GM06990 (cell line): ENCODE results near the gene NTMT1.
"Not testable (repeated sequence)": the region's sequence is repeated elsewhere in the genome, so short reads cannot be mapped to it uniquely, and the experiment has no call there.

Source experiments
- DNase-seq: peaks from one replicate; pipeline ENCODE4 v3.0.0-alpha.2; 2011; ENCODE audit not compliant: insufficient read length; ENCODE audit errors: extremely low read depth
- H3K27me3 ChIP-seq: replicated peaks from 2 replicates; pipeline ENCODE4 v1.6.0; 2011; ENCODE audit warnings: low read length; ENCODE audit not compliant: control insufficient read depth, insufficient read depth
- H3K36me3 ChIP-seq: 2 replicates; pipeline ENCODE4 v1.5.1; 2011; ENCODE audit warnings: low read length; ENCODE audit not compliant: control insufficient read depth, insufficient read depth
- H3K4me3 ChIP-seq: replicated peaks from 2 replicates; pipeline ENCODE4 v1.5.1; 2011; ENCODE audit warnings: low read depth, mild to moderate bottlenecking, control low read depth, low read length
- TF ChIP-seq, protein P1 (sequence below): IDR thresholded peaks from 2 replicates; pipeline ENCODE4 v1.5.1; 2011; ENCODE audit warnings: low read length, control low read depth, mild to moderate bottlenecking, inconsistent platforms; ENCODE audit not compliant: insufficient read depth, poor library complexity, severe bottlenecking

The NTMT1 gene

DNA sequence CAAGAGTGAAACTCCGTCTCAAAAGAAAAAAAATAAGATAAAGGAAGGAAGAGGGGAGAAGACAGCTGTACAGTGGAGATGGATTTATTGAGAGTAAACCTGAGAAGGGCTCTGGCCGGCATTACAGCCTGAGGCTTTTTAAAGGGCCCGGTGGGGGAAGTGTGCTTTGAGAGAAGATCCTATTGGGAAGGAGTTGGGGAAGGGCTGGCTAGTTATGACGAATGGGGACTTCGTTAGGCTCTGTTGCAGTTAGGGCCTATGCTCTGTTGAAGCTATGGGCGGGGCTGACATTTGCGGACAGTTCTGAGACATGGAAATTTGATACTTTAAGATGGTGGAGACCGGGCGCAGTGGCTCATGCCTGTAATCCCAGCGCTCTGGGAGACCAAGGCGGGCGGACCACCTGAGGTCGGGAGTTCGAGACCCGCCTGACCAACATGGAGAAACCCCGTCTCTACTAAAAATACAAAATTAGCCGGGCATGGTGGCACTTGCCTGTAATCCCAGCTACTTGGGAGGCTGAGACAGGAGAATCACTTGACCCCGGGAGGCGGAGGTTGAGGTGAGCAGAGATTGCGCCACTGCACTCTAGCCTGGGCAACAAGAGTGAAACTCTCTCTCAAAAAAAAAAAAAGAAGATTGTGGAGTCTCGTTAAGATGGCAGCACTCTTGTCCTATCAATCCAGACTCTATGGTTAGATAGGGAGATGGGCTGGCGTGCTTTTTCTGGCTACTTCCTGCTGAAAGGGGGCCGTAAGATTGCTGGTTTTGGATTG, 38.3 kb upstream of the NTMT1 start:
- TF ChIP-seq, protein P1, sequence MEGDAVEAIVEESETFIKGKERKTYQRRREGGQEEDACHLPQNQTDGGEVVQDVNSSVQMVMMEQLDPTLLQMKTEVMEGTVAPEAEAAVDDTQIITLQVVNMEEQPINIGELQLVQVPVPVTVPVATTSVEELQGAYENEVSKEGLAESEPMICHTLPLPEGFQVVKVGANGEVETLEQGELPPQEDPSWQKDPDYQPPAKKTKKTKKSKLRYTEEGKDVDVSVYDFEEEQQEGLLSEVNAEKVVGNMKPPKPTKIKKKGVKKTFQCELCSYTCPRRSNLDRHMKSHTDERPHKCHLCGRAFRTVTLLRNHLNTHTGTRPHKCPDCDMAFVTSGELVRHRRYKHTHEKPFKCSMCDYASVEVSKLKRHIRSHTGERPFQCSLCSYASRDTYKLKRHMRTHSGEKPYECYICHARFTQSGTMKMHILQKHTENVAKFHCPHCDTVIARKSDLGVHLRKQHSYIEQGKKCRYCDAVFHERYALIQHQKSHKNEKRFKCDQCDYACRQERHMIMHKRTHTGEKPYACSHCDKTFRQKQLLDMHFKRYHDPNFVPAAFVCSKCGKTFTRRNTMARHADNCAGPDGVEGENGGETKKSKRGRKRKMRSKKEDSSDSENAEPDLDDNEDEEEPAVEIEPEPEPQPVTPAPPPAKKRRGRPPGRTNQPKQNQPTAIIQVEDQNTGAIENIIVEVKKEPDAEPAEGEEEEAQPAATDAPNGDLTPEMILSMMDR: no peak
- no peak overlapping the region for H3K4me3 ChIP-seq
- DNase-seq: no peak

DNA sequence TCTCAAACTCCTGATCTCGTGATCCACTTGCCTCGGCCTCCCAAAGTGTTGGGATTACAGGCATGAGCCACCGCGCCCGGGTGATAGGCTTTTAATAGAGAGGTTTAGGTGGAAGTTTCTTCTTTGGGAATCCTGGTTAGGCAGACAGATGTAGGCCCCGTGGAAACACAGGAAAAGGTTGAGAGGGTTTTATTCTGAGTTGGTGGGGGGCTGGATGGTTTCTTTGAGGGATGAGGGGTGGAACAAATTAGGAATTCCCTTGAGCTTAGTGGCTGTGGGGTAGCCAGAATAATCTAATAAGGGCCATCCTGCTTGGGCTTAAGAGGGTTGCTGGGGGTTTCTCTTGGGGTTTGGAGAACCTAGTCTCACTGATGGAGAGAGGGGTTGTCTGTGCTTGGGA, 35.5 kb upstream of the NTMT1 start:
- TF ChIP-seq, protein P1: no peak
- Histone ChIP-seq H3K4me3 (no peak overlapping the region), H3K36me3 (no peaks in the 10 kb centered on the region), H3K27me3 (no peaks in the 10 kb centered on the region)
- DNase-seq: no peak

More for the DNA sequence above, 38.3 kb upstream of the NTMT1 start:
- Histone ChIP-seq H3K36me3 (no peaks in the 10 kb centered on the region), H3K27me3 (no peaks in the 10 kb centered on the region)

DNA sequence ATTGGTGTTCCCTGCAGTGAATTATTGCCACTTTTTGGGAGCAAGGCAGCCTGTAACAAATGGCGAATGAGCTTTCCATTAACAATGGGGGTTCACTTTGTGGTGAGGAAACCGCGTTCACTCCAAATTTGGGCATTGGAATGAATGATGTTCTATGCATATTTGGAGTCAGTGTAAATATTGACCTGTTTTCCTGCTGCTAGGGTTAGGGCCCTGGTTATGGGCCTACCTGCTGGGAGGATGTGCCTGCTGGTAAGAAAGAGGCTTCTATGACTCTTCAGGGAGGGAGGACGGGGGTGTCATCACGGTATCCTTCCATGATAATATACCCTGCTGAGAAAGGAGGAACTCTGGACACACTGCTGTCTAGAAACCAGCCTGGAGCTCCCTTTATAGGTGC, 34.0 kb upstream of the NTMT1 start:
- Histone ChIP-seq H3K27me3 (no peaks in the 10 kb centered on the region), H3K4me3 (no peak overlapping the region), H3K36me3 (no peaks in the 10 kb centered on the region)
- TF ChIP-seq, protein P1: no peak
- DNase-seq: no peak

DNA sequence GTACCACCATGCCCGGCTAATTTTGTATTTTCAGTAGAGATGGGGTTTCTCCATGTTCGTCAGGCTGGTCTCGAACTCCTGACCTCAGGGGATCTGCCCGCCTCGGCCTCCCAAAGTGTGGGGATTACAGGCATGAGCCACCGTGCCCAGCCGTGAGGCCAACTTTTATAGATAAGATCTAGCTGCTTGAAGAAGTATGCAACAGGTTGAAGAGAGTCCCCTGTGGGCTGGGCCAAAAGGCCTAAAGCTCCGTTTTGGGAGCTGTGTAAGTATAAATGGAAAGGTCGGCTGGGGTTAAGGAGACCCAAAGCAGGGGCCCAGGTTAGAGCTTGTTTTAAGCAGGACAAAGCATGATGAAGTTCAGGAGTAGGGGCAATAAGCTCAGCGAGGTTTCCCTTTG, 33.2 kb upstream of the NTMT1 start:
- H3K27me3 ChIP-seq, H3K36me3 ChIP-seq, DNase-seq: not testable (repeated sequence)

DNA sequence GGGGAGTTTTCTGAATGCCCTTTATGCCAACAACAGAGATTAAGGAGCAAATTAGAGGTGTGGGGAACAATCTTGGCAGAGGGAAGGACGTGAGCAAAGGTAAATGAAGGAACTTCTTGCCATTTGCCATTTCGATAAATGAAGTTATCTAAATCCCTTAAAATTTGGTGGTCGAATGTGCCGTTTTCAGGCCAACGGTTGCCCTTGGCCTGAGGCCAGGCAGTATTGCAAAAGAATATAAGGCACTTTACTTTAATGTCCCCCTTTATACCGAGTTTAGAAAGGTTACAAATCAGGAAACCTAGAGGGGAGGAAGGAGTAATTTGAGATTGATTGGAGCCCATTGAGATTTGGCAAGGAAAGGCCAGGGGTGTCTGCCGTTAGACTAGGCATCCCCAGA, 31.3 kb upstream of the NTMT1 start:
- no peak for DNase-seq
- H3K4me3 ChIP-seq: no peak overlapping the region
- TF ChIP-seq, protein P1: no peak
- H3K27me3 ChIP-seq: no peaks in the 10 kb centered on the region; the same call in 1 of the 2 replicates
- H3K36me3 ChIP-seq: no peaks in the 10 kb centered on the region

More for the DNA sequence above, 33.2 kb upstream of the NTMT1 start:
- H3K4me3 ChIP-seq: not testable (repeated sequence)

DNA sequence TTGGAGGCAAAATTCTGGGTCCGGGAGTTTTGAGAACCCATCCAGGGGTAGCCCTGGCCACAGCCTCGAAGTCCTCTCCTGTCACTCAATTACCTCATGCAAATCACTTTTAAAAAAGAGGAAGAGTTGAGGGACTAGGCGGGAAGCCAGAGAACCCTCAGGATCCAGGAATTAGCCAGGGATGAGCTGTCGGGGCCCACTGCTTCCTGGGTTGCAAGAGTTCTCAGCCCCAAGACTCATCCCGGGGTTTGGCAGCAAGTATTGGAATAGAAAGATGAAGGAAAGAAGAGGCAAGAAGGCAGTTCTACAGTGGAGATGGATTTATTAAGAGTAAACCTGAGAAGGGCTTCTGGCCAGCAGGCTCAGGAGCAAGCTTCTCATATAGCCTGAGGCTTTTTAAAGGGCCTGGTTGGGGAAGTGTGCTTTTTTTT, 30.6 kb upstream of the NTMT1 start:
- TF ChIP-seq, protein P1: no peak
- no peaks in the 10 kb centered on the region; the same call in 1 of the 2 replicates for H3K27me3 ChIP-seq
- H3K36me3 ChIP-seq: no peaks in the 10 kb centered on the region
- no peak overlapping the region for H3K4me3 ChIP-seq
- no peak for DNase-seq
